A549 treated with AZD9567 at 1 μM for 4 hours (cell line): ENCODE data around the gene C3. TPM values are rescaled to one million over a fixed set of nuclear protein-coding genes. Genes with fewer than 3 reads are reported as not detected.

Experiments
- total RNA-seq: library from RNA; stranded (reverse); fragments of 200-300 nt; extraction: Qiagen RNA extraction; gene quantifications from 5 replicates; pipeline ENCODE4 v1.2.3, GENCODE V29; 2022; ENCODE audit not compliant: insufficient read depth

C3 gene
- total RNA-seq: 41.2 to 89.5 TPM (median 46.8 TPM) in 5 replicates

DNA sequence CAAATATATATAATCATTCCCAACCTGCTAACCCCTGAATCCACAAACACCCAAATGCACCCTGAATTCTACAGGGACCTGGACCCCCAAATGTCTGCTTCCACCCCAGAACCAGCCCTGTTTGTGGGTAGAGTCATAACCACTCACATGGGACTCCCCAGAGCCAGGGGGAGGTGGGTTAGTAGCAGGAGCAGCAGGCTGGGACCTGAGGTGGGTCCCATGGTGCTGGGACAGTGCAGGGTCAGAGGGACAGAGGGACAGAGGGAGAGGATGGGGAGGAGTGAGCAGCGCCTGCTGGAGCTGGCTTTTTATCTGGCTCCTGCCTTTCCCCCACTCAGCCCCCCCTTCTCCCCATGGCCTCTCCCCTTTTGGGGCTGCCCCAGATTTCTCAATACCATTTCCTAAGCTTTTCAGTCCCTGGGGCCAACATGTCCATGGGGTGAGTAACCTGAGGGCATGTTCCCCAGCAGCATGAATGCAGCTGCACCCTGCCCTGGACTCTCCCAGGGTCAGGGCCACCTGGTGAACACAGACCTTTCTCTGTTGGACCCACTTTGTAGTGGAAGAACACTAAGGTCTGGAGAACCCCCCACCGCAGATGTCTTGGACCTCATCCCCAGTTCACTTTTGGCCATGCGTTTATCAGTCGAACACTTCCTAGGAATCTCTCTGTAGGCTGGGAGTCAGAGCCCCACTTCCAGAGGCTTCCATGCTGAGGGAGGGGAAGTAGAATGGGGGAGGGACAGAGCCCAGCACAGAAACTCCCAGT lies at the start of gene C3:
Gene C3 (minus strand): TSS at position 282 of the 769 bp plus-strand sequence. CDS start 61 bp downstream, at position 221.

DNA sequence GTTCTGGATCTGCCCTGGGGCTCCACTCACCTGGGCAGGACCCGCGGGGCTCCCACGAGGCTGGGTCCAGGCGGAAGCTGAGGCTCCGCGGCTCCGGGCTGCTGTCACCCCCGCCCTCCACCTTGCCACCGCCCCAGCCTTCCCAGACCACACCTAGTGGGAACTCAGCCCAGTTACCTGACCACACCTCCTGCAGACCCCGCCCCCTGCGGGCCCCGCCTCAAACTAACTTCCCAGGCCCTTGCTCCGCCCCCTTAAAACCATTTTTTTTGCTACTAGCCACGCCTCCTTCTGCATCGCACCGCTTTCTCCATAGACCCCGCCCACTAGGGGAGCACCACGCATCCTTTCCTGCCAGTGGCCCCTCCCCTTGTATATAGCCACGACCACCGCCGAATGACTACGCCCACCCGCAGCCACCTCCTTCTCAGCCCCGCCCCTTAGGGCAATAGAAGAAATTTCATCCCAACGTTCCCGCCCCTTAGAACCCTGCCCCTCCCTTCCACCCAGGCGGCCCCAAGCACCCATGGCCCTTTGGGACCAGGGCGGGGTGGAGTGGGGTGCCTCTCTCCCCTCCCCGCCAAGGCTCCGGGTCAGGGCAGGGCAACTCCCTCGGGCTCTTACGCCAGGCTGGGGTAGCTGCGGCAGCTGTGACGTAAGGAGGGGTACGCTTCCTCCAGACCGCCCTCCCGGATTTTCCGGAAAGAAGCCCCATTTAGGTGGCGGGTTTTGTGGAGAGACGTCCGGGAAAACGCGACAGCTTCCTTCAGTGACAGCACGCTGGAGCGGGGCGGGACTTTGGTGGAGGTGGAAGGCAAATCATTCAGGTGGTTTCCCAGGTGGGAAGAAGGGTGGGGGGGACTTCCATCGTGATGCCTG lies 47.1 kb upstream of the C3 start, which contains the start of gene SH2D3A:
Gene SH2D3A (minus strand): TSS at position 79 of the 879 bp plus-strand sequence. CDS start 3,687 bp downstream, outside the sequence.

DNA sequence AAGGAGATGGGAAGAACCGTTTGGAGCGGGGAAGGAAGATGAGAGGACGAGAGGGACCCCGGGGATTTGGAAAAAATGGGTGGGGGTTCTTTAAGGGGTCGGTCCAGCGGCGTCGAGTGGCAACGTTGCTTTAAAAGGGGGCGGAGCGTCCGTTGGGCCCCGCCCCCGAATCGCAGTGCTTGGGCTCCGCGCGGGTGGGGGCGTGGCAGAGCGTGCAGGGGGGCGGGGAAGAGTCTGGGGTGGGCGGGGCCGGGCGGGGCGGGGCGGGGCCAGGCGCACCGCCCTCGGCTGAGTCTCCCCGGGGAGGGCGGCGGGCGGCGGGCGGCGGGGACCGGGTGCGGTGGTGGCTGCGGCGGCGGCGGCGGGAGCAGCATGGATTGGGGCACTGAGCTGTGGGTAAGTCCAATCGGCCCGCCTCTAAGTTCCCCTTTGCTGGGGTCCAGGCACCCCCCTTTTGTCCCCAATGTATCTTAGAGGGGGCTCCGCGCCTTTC lies 19.0 kb upstream of the C3 start, which contains the start of gene TRIP10:
Gene TRIP10 (plus strand): TSS at position 291 of the 493 bp plus-strand sequence. CDS start 82 bp downstream, at position 373.

DNA sequence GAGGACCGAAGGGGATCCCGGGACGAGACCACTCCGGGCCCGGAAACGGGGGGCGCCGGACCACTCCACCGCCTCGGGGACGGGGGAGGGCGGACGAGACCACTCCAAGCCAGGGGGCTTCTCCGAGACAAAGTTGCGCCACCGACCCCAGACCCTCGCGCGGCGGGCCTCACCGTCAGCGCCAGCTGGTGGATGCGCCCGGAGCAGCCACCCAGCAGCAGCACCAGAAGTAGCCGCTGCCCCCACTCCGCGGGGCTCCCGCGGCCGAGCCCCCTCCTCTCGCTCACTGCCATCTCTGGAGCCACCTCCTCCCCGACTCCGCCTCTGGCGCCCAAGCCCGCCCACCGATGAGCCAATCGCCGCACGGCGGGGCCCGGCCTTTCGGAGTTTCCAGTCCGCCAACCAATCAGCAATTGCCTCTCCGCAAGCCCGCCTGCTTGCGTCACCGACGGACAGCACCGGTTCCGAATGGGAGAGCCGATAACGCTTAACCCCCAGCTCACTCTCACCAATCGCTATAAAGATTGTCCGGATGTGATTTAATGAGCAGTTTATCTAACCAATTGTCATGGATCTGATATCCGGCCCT lies 16.9 kb upstream of the C3 start, which contains the start of gene GPR108:
Gene GPR108 (minus strand): TSS at position 297 of the 589 bp plus-strand sequence. CDS start 4 bp downstream, at position 293.

Other genes with a start within 250 kb of the C3 start
- gene DENND1C, start 238.9 kb downstream of the C3 start, total RNA-seq: 0.14 to 0.31 TPM (median 0.26 TPM) in 4 of 5 replicates, not detected in the other
- 2.3 to 6.7 TPM (median 6.5 TPM) in 5 replicates for gene TUBB4A, start 218.3 kb downstream of the C3 start, total RNA-seq
- gene TNFSF9, start 189.6 kb downstream of the C3 start, total RNA-seq: 3.7 to 5.9 TPM (median 4.7 TPM) in 5 replicates
- gene CD70, start 129.5 kb downstream of the C3 start, total RNA-seq: 8.4 to 24.7 TPM (median 19.9 TPM) in 5 replicates
- gene TNFSF14, start 50.5 kb downstream of the C3 start, total RNA-seq: 0.08 to 0.16 TPM (median 0.10 TPM) in 4 of 5 replicates, not detected in the other
- gene GPR108, start 16.9 kb upstream of the C3 start, total RNA-seq: 31.1 to 44.6 TPM (median 39.3 TPM) in 5 replicates
- gene TRIP10, start 19.0 kb upstream of the C3 start, total RNA-seq: 65.7 to 80.0 TPM (median 78.3 TPM) in 5 replicates
- gene SH2D3A, start 46.8 kb upstream of the C3 start, total RNA-seq: 14.9 to 18.5 TPM (median 17.1 TPM) in 5 replicates
- 6.4 to 9.3 TPM (median 7.3 TPM) in 5 replicates for gene VAV1, start 52.1 kb upstream of the C3 start, total RNA-seq
- 3.6 to 5.6 TPM (median 4.8 TPM) in 5 replicates for gene ADGRE1, start 166.9 kb upstream of the C3 start, total RNA-seq